Thoracic aorta (tissue), 2 donors: ENCODE results near the gene CAV3. TPM values are rescaled to one million over a fixed set of nuclear protein-coding genes. Genes with fewer than 3 reads are reported as not detected.

Experiments used
- ATAC-seq: fragments of 150-250 bp; one replicate; pipeline ENCODE4 v1.8.0; 2017; ENCODE audit warnings: low read depth; ENCODE audit not compliant: insufficient number of reproducible peaks, low FRiP score
- DNase-seq: peaks from one replicate; pipeline ENCODE4 v3.0.0-alpha.2; 2020; ENCODE audit warnings: low spot score
- H3K27ac ChIP-seq, 2 donors: fragments of 200-600 bp; sonication (generic); 1 replicate in 1 of 2; 2 replicates in 1 of 2; pipeline ENCODE4 v1.5.1; 2016; ENCODE audit warnings: mild to moderate bottlenecking in 2 of 2, moderate library complexity in 2 of 2
- H3K27me3 ChIP-seq: fragments of 200-600 bp; sonication (generic); replicated peaks from 2 replicates; pipeline ENCODE4 v1.6.0; 2016; ENCODE audit warnings: mild to moderate bottlenecking; ENCODE audit not compliant: insufficient read depth
- H3K36me3 ChIP-seq: fragments of 200-600 bp; sonication (generic); one replicate; pipeline ENCODE4 v1.5.1; 2016
- H3K4me1 ChIP-seq, 2 donors: fragments of 200-600 bp; sonication (generic); 1 replicate in 1 of 2; 2 replicates in 1 of 2; pipeline versions ENCODE4 v1.5.1 to v1.6.0; 2016; ENCODE audit warnings: low read depth in 2 of 2, mild to moderate bottlenecking in 1 of 2; ENCODE audit not compliant: control insufficient read depth in 1 of 2
- H3K4me3 ChIP-seq: fragments of 200-600 bp; sonication (generic); 2 replicates; pipeline ENCODE4 v1.5.1; 2016; ENCODE audit warnings: mild to moderate bottlenecking
- H3K9me3 ChIP-seq: fragments of 200-600 bp; sonication (generic); 2 replicates; pipeline ENCODE4 v1.5.1; 2016
- total RNA-seq, 2 donors: library from RNA; depleted of rRNA; stranded (reverse); fragments of >200 nt; gene quantifications; one replicate each; pipeline versions ENCODE4 v1.1.0 to v1.2.3, GENCODE V29; 2016
- TF ChIP-seq, protein P1 (sequence below): fragments of 200-600 bp; sonication (generic); IDR thresholded peaks from one replicate; pipeline ENCODE4 v1.5.1; 2019; ENCODE audit warnings: antibody characterized with exemption

CAV3 gene
- total RNA-seq, 2 donors from 2014 or later, result not detected

DNA sequence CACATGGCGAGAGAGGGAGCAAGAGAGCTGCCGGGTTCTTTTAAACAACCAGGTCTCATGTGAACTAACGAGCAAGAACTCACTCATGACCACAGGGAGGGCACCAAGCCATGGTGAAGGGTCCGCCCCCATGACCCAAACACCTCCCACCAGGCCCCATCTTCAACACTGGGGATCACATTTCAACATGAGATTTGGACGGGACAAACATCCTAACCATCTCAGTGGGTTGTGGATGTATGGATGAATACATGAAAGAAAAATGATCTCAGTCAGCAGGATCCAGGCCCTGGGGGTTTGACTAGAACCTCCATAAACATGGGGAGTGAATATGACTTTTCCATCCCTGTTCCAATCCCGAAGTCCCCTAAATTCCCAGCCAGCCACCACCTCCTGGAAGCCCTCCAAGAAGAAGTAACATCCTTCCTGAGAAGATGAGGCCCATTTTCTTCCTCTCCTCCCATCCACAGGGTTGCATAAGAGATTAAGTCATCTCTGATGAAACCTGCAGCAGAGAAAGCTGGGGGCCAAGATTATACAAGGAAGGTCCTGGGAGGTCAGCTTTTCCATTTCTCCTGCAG is 9.5 kb downstream of the CAV3 start:
- DNase-seq, result no peak
- Histone ChIP-seq H3K9me3 (no peaks in the 10 kb centered on the region), H3K27me3 (no peaks in the 10 kb centered on the region), H3K4me1 (peaks cover 0 to 11% of the 10 kb centered on the region in 2 donors), H3K4me3 (no peak overlapping the region), H3K27ac (no peak overlapping the region), H3K36me3 (no peaks in the 10 kb centered on the region)
- TF ChIP-seq, protein P1, sequence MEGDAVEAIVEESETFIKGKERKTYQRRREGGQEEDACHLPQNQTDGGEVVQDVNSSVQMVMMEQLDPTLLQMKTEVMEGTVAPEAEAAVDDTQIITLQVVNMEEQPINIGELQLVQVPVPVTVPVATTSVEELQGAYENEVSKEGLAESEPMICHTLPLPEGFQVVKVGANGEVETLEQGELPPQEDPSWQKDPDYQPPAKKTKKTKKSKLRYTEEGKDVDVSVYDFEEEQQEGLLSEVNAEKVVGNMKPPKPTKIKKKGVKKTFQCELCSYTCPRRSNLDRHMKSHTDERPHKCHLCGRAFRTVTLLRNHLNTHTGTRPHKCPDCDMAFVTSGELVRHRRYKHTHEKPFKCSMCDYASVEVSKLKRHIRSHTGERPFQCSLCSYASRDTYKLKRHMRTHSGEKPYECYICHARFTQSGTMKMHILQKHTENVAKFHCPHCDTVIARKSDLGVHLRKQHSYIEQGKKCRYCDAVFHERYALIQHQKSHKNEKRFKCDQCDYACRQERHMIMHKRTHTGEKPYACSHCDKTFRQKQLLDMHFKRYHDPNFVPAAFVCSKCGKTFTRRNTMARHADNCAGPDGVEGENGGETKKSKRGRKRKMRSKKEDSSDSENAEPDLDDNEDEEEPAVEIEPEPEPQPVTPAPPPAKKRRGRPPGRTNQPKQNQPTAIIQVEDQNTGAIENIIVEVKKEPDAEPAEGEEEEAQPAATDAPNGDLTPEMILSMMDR, result no peak
- no peak for ATAC-seq

DNA sequence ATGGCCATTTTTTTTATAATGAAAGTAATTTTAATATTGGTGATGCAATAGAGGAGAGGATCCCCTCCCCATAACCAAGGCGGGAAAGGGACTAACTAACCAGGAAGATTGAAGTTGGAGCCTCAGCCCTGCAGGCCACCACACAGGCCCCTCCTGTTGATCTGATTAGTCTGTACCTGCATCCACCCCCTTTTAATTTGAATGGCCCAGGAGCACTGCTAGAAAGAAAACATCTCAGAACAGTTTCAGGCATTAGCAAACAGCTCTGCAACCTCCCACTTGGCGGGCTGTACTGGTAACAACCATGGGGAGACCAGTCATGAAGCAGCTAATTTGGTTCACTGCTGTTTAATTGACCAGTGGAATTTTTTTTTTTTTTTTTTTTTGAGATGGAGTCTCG is 10.3 kb downstream of the CAV3 start:
- Histone ChIP-seq H3K4me3 (no peak overlapping the region), H3K27ac (no peak overlapping the region), H3K9me3 (no peaks in the 10 kb centered on the region), H3K36me3 (no peaks in the 10 kb centered on the region), H3K27me3 (no peaks in the 10 kb centered on the region), H3K4me1 (peaks cover 0 to 11% of the 10 kb centered on the region in 2 donors)
- TF ChIP-seq, protein P1, result no peak
- ATAC-seq, result no peak
- no peak for DNase-seq

DNA sequence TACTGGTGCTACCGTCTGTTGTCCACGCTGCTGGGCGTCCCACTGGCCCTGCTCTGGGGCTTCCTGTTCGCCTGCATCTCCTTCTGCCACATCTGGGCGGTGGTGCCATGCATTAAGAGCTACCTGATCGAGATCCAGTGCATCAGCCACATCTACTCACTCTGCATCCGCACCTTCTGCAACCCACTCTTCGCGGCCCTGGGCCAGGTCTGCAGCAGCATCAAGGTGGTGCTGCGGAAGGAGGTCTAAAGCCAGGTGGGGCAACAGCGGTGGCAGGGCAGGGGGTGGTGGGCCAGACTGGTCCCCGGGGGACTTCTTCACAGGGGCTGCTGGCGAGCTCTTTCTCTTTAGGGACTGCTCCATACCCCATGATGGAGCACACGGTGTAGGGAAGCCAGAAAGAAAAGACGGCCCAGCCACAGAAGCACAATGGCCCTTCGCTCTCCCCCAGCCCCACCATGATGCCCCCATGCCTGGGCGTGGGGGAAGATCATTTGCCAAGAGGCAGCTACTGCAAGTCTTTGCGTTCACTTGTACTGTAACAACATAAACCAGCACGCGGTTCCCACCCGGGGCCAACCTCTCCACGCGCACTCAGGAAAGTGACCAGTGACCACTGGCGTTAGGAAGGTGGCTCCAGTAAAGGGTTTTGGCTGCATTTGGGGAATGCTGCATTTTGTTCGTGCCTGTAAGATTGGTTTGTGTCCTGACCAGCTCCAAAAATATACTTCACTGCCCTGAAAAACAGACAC is 12.2 kb downstream of the CAV3 start:
- TF ChIP-seq, protein P1, result no peak
- DNase-seq (no peak), ATAC-seq (no peak)
- H3K4me3 ChIP-seq, result no peak overlapping the region
- H3K27ac ChIP-seq, result no peak overlapping the region
- peaks cover 0 to 11% of the 10 kb centered on the region in 2 donors for H3K4me1 ChIP-seq
- H3K36me3 ChIP-seq, result no peaks in the 10 kb centered on the region
- no peaks in the 10 kb centered on the region for H3K9me3 ChIP-seq
- H3K27me3 ChIP-seq, result no peaks in the 10 kb centered on the region

DNA sequence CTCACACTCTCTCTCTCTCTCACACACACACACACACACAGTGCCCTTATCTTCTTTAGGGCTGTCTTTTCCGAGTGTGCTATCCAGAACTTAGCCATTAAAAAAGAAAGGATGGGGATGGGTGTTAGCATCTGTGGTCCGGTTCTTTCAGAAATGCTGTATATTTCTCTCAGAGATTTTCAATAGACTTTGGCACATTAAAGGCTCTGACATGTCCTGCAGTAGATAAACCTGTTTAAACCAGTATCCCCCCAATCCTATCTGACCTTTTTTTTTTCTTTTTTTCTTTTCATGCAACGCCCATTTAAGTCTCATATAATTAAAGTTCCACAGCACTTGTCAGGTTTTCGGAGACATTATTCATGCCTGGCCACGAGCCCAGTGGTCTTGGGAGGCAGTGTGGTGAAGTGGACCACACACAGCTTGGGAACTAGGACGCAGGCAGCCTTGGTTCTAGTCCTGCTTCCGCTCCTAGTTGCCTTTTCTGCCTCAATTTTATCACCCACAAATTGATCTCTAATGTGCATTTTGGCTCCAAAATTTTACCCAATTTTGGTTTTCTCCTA is 13.3 kb downstream of the CAV3 start:
- TF ChIP-seq, protein P1, result no peak

DNA sequence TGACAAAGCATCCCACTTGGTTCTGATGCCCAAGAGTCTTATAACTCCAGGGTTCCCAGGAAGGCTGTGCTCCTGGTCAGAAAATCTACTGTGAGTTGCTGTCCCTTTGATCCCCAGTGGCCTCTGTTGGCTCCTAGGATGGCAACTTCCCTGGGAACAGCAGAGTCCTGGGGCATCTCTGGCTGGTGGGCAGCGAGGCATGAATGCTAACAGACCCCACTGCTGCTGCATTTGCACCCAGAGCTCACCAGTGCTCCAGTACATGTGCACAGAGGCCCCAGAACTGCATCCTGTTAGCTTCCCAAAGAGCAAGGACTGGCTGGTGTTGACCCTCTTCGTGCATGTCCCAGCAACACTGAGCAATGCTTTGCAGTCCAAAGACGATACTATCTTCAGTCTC is 15.7 kb downstream of the CAV3 start:
- no peak for ATAC-seq
- no peaks in the 10 kb centered on the region for H3K4me1 ChIP-seq
- DNase-seq, result no peak
- no peaks in the 10 kb centered on the region for H3K27me3 ChIP-seq
- no peak overlapping the region for H3K4me3 ChIP-seq
- no peaks in the 10 kb centered on the region for H3K36me3 ChIP-seq
- H3K27ac ChIP-seq, result no peak overlapping the region
- TF ChIP-seq, protein P1, result no peak
- H3K9me3 ChIP-seq, result no peaks in the 10 kb centered on the region

More for the DNA sequence above, 13.3 kb downstream of the CAV3 start:
- Histone ChIP-seq H3K4me1 (peaks cover 0 to 4% of the 10 kb centered on the region in 2 donors), H3K27ac (no peak overlapping the region), H3K36me3 (no peaks in the 10 kb centered on the region), H3K4me3 (no peak overlapping the region), H3K27me3 (no peaks in the 10 kb centered on the region), H3K9me3 (no peaks in the 10 kb centered on the region)
- DNase-seq (no peak), ATAC-seq (no peak)
